ENCODE results near the gene CHST10.

Gene CHST10

DNA sequence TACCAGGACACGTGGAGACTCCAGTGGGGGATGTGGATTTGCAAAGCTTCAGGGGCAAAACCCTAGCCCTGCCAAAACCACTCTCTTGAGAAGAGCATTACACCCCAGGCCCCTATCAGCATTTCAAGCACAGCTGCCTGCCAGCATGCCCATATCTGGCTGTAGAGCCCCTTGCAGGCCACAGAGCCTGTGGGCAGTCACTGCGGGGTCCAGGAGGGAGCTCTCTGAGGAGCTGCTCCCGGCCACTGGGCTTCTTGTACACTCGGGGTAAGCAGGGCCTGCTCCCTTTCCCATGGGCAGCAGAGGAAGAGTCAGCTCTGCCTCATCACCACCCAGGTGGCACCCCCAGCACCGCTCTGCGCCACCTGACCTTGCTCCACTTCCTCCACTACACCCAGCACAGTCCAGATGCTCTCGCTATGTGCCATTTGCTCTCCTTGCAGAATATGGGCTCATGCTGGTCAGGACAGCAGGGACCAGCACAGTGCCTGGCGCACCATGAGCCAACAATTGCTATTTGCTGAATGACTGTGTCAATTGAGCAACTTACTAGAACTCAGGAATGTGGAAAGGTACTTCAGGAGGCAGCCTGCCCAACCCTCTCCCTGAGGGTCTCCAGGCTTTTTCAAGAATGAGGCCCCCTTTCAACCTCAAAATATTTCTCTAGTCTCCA lies 7.4 kb downstream of the CHST10 start:
- H3K27ac ChIP-seq (replicated peaks), result no peak overlapping the region
- no peaks in the 10 kb centered on the region for H3K27me3 ChIP-seq (ENCODE audit: insufficient read depth, poor library complexity, severe bottlenecking)
- H3K4me3 ChIP-seq (replicated peaks; ENCODE audit: insufficient read depth, low read length), result no peak overlapping the region
- TF ChIP-seq SPI1 (IDR thresholded peaks at IDR 0.05; ENCODE audit: borderline replicate concordance, low read depth) (no peak), GABPA (IDR thresholded peaks at IDR 0.05; ENCODE audit: low read depth) (no peak), POLR2AphosphoS5 (IDR thresholded peaks at IDR 0.05; ENCODE audit: low read depth) (no peak)
- TF ChIP-seq, protein P1, sequence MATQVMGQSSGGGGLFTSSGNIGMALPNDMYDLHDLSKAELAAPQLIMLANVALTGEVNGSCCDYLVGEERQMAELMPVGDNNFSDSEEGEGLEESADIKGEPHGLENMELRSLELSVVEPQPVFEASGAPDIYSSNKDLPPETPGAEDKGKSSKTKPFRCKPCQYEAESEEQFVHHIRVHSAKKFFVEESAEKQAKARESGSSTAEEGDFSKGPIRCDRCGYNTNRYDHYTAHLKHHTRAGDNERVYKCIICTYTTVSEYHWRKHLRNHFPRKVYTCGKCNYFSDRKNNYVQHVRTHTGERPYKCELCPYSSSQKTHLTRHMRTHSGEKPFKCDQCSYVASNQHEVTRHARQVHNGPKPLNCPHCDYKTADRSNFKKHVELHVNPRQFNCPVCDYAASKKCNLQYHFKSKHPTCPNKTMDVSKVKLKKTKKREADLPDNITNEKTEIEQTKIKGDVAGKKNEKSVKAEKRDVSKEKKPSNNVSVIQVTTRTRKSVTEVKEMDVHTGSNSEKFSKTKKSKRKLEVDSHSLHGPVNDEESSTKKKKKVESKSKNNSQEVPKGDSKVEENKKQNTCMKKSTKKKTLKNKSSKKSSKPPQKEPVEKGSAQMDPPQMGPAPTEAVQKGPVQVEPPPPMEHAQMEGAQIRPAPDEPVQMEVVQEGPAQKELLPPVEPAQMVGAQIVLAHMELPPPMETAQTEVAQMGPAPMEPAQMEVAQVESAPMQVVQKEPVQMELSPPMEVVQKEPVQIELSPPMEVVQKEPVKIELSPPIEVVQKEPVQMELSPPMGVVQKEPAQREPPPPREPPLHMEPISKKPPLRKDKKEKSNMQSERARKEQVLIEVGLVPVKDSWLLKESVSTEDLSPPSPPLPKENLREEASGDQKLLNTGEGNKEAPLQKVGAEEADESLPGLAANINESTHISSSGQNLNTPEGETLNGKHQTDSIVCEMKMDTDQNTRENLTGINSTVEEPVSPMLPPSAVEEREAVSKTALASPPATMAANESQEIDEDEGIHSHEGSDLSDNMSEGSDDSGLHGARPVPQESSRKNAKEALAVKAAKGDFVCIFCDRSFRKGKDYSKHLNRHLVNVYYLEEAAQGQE (IDR thresholded peaks at IDR 0.05; ENCODE audit: insufficient replicate concordance, low read depth), result no peak
- TF ChIP-seq, protein P2, sequence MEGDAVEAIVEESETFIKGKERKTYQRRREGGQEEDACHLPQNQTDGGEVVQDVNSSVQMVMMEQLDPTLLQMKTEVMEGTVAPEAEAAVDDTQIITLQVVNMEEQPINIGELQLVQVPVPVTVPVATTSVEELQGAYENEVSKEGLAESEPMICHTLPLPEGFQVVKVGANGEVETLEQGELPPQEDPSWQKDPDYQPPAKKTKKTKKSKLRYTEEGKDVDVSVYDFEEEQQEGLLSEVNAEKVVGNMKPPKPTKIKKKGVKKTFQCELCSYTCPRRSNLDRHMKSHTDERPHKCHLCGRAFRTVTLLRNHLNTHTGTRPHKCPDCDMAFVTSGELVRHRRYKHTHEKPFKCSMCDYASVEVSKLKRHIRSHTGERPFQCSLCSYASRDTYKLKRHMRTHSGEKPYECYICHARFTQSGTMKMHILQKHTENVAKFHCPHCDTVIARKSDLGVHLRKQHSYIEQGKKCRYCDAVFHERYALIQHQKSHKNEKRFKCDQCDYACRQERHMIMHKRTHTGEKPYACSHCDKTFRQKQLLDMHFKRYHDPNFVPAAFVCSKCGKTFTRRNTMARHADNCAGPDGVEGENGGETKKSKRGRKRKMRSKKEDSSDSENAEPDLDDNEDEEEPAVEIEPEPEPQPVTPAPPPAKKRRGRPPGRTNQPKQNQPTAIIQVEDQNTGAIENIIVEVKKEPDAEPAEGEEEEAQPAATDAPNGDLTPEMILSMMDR (IDR thresholded peaks at IDR 0.05; ENCODE audit: insufficient read depth, low read length), result no peak
- DNase-seq (ENCODE audit: low read depth in 1 of 2, low spot score in 1 of 2), result no peak

DNA sequence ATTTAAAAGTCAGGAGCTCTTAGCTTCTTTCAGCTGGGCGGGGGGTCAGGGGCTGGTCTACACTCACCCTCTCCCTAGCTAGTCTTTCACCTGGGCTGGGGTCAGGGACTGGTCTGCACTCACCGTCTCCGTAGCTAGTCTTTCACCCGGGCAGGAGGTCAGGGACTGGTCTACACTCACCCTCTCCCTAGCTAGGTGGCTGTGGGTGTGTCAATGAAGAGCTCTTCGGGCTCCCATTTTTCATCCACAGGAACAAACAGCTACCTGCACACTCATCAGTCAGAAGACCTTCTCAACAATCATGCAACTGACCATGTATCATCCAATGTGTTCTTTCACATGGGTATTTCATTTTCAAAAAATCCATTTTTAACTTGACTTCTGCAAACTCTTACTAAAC lies 8.0 kb downstream of the CHST10 start:
- no peak for DNase-seq (ENCODE audit: low read depth in 1 of 2, low spot score in 1 of 2)
- H3K27ac ChIP-seq (replicated peaks), result no peak overlapping the region
- no peak overlapping the region for H3K4me3 ChIP-seq (replicated peaks; ENCODE audit: insufficient read depth, low read length)
- TF ChIP-seq GABPA (IDR thresholded peaks at IDR 0.05; ENCODE audit: low read depth) (no peak), SPI1 (IDR thresholded peaks at IDR 0.05; ENCODE audit: borderline replicate concordance, low read depth) (no peak)
- TF ChIP-seq, protein P1 (IDR thresholded peaks at IDR 0.05; ENCODE audit: insufficient replicate concordance, low read depth), result no peak
- TF ChIP-seq, protein P2 (IDR thresholded peaks at IDR 0.05; ENCODE audit: insufficient read depth, low read length), result no peak
- H3K27me3 ChIP-seq (ENCODE audit: insufficient read depth, poor library complexity, severe bottlenecking), result no peaks in the 10 kb centered on the region

DNA sequence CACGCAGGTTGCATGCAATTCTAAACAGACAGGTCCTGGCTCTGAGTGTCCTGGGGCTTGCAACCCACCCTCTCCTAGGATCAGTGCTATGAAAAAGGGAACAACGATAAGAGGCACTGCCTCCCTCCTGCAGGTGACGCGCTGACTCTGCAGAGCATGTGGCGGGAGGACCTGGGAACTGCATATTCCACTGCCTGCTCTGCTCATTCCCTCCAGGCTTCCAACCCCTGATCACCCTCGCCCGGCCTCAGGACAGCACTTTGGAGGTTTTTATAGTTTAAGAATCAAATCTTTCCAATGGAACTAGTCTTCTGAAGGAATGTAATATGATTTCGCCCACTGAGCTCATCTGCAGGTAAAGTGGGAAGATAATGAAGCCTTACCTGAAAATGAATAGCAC lies 8.5 kb downstream of the CHST10 start:
- Histone ChIP-seq H3K27ac (replicated peaks) (no peak overlapping the region), H3K4me3 (replicated peaks; ENCODE audit: insufficient read depth, low read length) (no peak overlapping the region), H3K27me3 (ENCODE audit: insufficient read depth, poor library complexity, severe bottlenecking) (no peaks in the 10 kb centered on the region)
- DNase-seq (ENCODE audit: low read depth in 1 of 2, low spot score in 1 of 2), result no peak
- TF ChIP-seq POLR2AphosphoS5 (IDR thresholded peaks at IDR 0.05; ENCODE audit: low read depth), result no peak
- TF ChIP-seq, protein P1 (IDR thresholded peaks at IDR 0.05; ENCODE audit: insufficient replicate concordance, low read depth), result no peak
- TF ChIP-seq, protein P2 (IDR thresholded peaks at IDR 0.05; ENCODE audit: insufficient read depth, low read length), result no peak
- TF ChIP-seq GABPA (IDR thresholded peaks at IDR 0.05; ENCODE audit: low read depth), result no peak
- no peak for TF ChIP-seq SPI1 (IDR thresholded peaks at IDR 0.05; ENCODE audit: borderline replicate concordance, low read depth)
